ENCODE results near the gene OGA.

The OGA gene

DNA sequence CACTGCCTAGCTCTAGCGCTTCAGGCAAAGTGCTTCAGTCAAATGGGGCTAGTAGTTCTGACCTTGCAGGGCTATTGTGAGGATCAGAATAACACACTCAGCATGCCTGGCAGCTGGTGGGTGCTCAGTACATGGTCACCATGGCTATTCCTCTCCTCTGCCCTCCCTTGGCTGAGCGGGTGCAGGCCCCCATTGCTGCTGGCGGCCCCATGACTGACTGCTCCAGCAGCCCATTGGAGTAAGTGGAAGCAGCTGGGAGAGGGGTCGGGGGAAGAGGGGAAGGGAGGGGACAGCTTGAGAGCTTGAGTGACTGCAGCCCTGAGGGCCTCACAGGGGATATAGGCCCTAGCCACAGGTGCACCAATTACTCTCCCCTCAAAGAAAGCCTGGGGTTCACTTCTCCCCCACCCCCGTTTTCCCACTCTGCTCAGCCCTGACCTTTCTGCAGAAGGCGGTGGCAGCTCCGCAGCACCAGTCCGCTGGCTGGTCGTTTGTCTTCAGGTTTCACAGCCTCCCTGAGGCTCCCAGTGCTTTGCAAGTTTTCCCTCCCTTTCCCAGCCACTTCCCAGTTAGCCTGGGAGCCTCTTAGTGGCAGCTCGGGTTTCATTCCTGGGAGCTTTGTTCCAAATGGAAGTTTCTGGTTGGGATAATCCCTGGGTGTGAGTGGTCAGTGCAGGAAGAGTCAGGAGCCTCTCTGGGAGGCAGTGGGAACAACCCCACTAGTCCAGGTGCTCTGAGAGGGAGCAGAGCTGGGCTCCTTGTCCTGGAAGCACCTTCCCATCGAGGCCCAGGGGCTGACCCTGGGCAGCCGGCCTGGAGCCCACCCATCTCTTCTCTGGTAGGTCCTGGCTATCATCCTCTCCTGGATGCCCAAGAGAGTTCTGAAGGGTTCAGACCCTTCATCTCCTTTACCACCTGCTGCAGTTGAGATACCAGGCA, 58.7 kb downstream of the OGA start:
- DNase-seq (ENCODE audit: low spot score): no peak

DNA sequence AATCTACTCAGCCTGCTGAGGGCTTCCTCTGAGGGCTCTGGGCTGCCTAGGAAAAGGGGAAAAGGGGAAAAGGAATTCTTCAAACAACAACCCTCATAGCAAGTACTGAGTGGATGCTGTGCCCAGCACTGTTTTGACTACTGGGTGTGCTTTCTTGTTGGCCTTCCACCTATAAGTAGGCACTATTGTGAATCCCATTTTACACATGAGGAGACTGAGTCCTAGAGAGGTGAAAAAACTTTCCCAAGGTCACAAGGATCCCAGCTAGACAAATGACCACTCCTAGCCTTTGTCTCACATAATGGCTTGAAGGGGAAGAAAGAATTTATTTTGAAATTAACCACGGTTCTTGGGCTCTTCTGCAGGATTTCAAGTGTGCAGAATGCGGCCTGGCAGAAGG, 59.4 kb downstream of the OGA start:
- DNase-seq (ENCODE audit: low spot score): no peak

DNA sequence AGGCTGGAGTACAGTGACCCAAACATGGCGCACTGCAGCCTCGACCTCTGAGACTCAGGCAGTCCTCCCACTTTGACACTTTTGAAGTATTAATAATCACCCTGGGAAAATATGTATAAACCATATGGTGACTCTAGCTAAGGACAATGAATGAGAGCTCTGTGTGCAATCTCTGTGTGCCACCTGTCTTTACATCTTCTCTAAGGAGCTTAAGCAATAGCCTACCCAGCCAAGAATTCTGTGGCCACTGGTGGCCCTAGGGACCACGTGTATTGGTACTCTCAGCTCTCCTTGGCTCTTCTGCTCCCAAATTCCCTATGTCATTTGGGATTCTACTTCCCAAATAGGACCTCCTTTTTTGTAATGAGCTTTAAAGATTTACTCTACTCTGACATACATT, 66.0 kb downstream of the OGA start:
- no peak for DNase-seq (ENCODE audit: low spot score)

DNA sequence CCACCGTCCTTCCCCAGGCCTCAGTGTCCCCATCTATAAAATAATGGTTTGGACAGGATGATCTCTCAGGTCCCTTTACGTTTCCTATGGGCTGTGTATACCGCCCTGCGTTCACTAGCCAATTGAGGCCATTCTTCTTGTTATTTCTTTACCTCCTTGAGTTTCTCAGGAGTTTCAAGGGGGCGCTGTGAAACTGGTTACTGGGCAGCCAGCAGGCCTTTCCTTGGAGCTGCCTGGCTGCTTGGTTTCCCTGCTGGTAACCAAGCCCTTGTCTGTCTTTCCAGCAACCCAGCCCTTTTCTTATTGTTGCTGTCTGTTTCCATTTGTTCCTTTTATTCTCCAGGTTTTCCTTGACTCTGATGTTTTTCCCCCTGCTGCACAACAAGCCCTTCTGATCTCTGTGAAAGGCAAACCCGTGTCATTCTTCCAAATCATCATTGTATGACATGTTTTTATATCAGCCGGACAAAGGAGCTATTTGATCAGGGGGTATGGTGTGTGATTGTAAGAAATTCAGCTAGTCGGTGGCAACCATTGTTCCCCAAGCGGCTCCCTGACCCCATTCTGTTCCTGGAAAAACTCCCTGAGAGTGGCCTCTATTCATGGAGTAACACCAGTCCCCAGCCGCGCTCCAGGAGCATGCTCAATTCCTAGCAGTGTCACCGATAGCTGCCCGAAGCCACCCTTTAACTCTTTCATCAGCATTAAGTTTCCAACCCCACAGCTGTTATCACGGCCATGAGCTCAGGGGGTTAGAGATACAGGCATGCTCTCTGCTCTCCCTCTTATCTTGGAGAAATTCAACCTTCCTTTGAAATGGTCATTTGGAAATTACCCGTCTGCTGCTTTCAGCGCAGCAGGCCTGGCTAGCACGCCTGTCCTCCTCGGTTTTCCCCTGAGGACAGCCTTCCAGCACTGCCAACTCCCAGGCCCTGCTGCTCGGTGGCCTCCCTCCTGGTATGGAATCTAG, 68.9 kb downstream of the OGA start:
- no peak for DNase-seq (ENCODE audit: low spot score)

DNA sequence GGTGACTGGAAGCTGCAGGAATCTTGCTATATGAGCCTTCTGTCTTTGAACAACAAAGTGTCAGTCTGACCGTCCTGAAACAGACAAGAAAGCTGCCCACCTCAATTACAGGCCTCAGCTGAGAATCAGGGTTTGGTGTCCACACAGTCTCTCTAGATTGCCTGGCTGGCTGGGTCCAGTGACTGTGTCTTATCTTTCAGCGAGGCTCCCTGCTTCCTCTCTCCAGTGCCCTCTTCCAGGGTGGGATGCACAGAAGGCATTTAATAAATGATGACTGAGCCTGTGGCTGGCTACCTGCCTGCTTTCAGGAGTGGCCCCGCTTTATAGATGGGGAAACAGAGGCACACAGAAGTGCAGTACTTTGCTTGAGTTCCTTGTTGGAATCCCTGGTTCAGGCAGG, 69.7 kb downstream of the OGA start:
- no peak for DNase-seq (ENCODE audit: low spot score)

DNA sequence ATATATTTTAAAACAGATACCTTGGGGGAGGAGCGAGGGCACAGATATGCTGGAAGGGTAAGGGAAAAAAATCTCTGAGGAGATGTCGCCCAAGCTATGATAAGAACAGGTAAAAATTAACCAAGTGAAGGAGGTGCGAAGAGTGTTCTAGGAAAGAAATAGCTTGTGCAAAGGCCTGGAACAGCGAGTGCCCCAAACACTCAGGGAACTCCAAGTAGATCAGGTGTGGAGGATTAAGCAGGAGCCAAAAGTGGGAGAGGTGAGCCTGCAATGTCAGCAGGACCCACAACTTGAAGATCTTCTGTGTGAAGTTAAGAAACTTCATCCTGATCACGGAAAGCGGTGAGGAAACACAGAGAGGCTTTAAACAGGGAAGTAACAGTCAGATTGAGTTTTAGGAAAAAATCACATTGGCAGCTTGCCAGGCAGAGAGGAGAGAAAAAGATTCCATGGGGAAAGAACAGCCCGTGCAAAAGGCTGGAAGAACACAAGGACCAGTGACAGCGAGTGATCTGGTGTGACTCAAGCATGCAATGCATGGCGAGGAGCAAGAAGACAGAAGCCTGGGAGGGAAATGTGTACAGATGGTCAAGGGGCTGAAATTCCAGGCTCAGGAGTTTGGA, 73.1 kb downstream of the OGA start:
- DNase-seq (ENCODE audit: low spot score): no peak

DNA sequence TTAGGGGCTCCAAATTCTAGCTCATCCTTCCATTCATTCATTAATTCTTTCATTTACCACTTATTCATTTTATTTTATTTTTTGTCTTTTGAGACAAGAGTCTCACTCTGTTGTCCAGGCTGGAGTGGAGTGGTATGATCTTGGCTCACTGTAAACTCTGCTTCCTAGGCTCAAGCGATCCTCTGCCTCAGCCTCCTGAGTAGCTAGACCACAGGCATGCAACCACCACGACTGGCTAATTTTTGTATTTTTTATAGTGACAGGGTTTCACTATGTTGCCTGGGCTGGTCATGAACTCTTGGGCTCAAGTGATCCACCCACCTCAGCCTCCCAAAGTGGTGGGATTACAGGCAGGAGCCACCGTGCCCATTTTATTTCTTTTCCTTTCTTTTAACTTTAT, 74.0 kb downstream of the OGA start:
- no peak for DNase-seq (ENCODE audit: low spot score)

DNA sequence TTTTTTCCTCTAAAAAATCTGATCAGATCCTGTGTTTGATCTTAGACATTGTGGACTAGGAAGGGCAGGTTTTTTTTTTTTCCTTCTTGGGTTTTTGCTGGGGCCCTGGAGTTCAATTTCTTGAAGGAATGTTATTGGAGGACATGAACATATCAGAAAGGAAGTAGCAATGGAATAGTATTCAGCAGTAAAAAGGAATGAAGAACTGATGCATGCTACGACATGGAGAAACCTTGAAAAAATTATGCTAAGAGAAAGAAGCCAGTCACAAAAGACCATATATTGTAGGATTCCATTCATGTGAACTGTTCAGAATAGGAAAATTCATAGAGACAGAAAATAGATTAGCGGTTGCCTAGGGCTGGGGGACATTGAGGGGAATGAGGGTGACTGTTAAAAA, 76.3 kb downstream of the OGA start:
- DNase-seq (ENCODE audit: low spot score): no peak

DNA sequence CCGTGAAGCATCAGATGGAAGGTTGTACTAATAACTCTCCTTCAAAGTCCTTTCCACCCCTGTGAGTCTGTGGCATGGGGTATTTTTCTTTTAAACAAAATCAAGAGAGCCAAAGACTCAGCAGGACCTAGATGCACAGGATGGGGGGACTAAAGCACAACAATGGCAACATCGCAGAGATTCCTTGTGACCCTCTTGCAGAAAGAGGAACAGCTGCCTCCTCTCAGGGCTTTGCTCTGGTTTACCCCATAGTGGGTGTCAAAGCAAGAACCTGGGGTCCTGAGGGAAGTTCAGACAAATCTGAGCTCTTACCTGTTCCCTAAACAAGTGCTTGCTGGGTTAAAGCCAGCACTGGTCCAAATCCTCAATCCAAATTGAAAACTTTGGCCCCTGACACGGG, 81.6 kb downstream of the OGA start:
- no peak for DNase-seq (ENCODE audit: low spot score)
